Kidney epithelial cell (primary cell): ENCODE results near the gene MLXIPL. TPM values are rescaled to one million over a fixed set of nuclear protein-coding genes. Genes with fewer than 3 reads are reported as not detected.

ENCODE experiments used
- DNase-seq: peaks from one replicate; pipeline ENCODE4 v3.0.0-alpha.2; 2010; ENCODE audit warnings: low read depth
- H3K27me3 ChIP-seq: 2 replicates; pipeline ENCODE4 v1.6.0; 2011; ENCODE audit warnings: low read length; ENCODE audit not compliant: control insufficient read depth, insufficient read depth
- H3K36me3 ChIP-seq: 2 replicates; pipeline ENCODE4 v1.5.1; 2011; ENCODE audit warnings: low read length; ENCODE audit not compliant: control insufficient read depth, insufficient read depth
- H3K4me3 ChIP-seq: 2 replicates; pipeline ENCODE4 v1.5.1; 2011; ENCODE audit warnings: low read depth, mild to moderate bottlenecking, control low read depth, low read length
- CTCF ChIP-seq: IDR thresholded peaks from 2 replicates; pipeline ENCODE4 v1.5.1; 2011; ENCODE audit warnings: mild to moderate bottlenecking, moderate library complexity, low read length, control low read depth, inconsistent platforms; ENCODE audit not compliant: insufficient read depth, poor library complexity, severe bottlenecking
- total RNA-seq: library from RNA; depleted of rRNA; stranded (reverse); fragments of >200 nt; gene quantifications from 2 replicates; pipeline ENCODE4 v1.2.3, GENCODE V29; 2015

Gene MLXIPL
- 0.04 and 0.14 TPM in 2 replicates for total RNA-seq

GRCh38 chr7:73623798-73624668 lies at the start of gene MLXIPL:
MLXIPL (minus strand) TSS chr7:73624522; CDS start chr7:73624492, 30 bp downstream.
- TF ChIP-seq CTCF = no peak
- no peak for DNase-seq
- H3K4me3 ChIP-seq = peak within 1 kb of the TSS; percentile 41
- H3K27me3 ChIP-seq = peaks cover 50% of the 10 kb centered on the region
- no peaks in the 10 kb centered on the region for H3K36me3 ChIP-seq

- H3K4me3 ChIP-seq = no peak overlapping the region
- DNase-seq = no peak
- H3K36me3 ChIP-seq = no peaks in the 10 kb centered on the region
- TF ChIP-seq CTCF = no peak
- no peaks in the 10 kb centered on the region for H3K27me3 ChIP-seq
Observed at GRCh38 chr7:73671857-73672445, 47.6 kb upstream of the MLXIPL start.

GRCh38 chr7:73671322-73671661 lies 47.0 kb upstream of the MLXIPL start:
- no peak for DNase-seq
- no peak overlapping the region for H3K4me3 ChIP-seq
- H3K27me3 ChIP-seq = no peaks in the 10 kb centered on the region
- H3K36me3 ChIP-seq = no peaks in the 10 kb centered on the region
- no peak for TF ChIP-seq CTCF

GRCh38 chr7:73669858-73670385 lies 45.6 kb upstream of the MLXIPL start:
- H3K36me3 ChIP-seq = no peaks in the 10 kb centered on the region
- no peaks in the 10 kb centered on the region for H3K27me3 ChIP-seq
- no peak overlapping the region for H3K4me3 ChIP-seq
- no peak for TF ChIP-seq CTCF
- DNase-seq = no peak

GRCh38 chr7:73669288-73669701 lies 45.0 kb upstream of the MLXIPL start:
- Histone ChIP-seq H3K4me3 (peak overlapping the region; percentile 62), H3K36me3 (no peaks in the 10 kb centered on the region), H3K27me3 (no peaks in the 10 kb centered on the region)
- no peak for TF ChIP-seq CTCF
- no peak for DNase-seq
